Nephron (organoid): ENCODE data around the gene SEC22A.

Experiments
- H3K27ac Mint-ChIP-seq, 3 experiments: 2 replicates each; pipeline ENCODE4 v1.8.0; 2020; ENCODE audit warnings: mixed read lengths in 3 of 3, mild to moderate bottlenecking in 2 of 3, moderate library complexity in 1 of 3
- H3K27me3 Mint-ChIP-seq: 2 replicates; pipeline ENCODE4 v1.8.0; 2021; ENCODE audit warnings: low read depth, mild to moderate bottlenecking, moderate library complexity, mixed read lengths
- H3K36me3 Mint-ChIP-seq: 2 replicates; pipeline ENCODE4 v1.8.0; 2020; ENCODE audit warnings: low read depth, mixed read lengths
- H3K4me1 Mint-ChIP-seq: 2 replicates; pipeline ENCODE4 v1.8.0; 2020; ENCODE audit warnings: mixed read lengths
- H3K4me3 Mint-ChIP-seq, 3 experiments: 2 replicates each; pipeline ENCODE4 v1.8.0; 2020; ENCODE audit warnings: mild to moderate bottlenecking in 3 of 3, mixed read lengths in 3 of 3, moderate library complexity in 2 of 3
- H3K9me3 Mint-ChIP-seq: 2 replicates; pipeline ENCODE4 v1.8.0; 2020; ENCODE audit warnings: mixed read lengths
- TF ChIP-seq, protein P1 (sequence below), 3 experiments: fragments of 200-600 bp; sonication (generic); IDR thresholded peaks; one replicate each; pipeline ENCODE4 v1.5.0; 2021; ENCODE audit warnings: antibody characterized with exemption in 3 of 3; ENCODE audit not compliant: unreplicated experiment in 3 of 3

Gene SEC22A, protein sequence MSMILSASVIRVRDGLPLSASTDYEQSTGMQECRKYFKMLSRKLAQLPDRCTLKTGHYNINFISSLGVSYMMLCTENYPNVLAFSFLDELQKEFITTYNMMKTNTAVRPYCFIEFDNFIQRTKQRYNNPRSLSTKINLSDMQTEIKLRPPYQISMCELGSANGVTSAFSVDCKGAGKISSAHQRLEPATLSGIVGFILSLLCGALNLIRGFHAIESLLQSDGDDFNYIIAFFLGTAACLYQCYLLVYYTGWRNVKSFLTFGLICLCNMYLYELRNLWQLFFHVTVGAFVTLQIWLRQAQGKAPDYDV

DNA sequence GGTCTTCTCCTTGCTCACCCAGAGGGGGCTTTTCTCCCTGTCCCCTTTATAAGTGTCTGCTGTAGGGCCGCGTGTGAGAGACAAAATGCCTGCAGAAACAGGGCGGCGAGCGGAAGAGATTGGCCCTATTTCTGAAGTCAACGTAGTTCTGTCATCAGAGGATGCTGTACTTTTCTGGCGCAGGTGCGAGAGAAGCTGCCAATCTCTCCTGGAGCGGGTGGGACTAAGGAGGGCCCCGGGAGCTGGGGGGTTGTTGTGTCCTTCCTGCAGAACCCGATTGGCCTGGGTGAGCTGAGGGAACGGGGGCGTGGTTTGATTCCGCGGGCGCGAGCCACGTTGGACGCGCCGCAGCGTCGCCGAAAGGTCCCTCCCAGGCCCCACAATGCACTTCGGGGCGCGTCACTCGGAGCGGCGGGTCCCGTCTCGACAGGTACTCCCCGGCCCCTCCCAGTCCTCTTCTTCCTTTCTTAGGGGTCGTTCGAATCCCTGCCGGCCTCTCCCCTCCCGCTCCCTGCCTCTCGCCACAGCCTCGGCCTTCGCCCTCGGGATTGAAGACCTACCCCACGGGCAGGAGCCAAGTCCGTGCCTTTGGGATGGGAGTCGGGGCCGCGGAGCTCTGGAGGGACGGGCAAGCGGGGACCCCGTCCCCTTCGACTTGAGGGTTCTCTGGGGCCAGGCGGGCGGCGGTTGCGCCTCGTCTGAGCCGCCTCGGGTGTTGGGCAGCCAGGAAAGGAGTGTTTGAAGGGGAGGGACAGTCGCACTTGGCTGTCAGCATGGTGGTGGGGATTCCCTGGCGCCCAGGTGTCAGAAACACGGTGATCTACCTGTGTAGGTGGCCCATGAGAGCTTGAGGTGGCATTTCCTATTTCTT, at the start of gene SEC22A:
SEC22A (plus strand) TSS at position 387 of the 871 bp plus-strand sequence. CDS start 7,275 bp downstream, outside the sequence.
- H3K4me1 Mint-ChIP-seq = peaks cover 6% of the 10 kb centered on the region
- peak within 1 kb of the TSS; percentile 78 to 89 (median 79) for H3K27ac Mint-ChIP-seq
- no peaks in the 10 kb centered on the region for H3K36me3 Mint-ChIP-seq
- H3K4me3 Mint-ChIP-seq = peak within 1 kb of the TSS; percentile 89 to 94 (median 90)
- H3K27me3 Mint-ChIP-seq = no peaks in the 10 kb centered on the region
- TF ChIP-seq, protein P1, sequence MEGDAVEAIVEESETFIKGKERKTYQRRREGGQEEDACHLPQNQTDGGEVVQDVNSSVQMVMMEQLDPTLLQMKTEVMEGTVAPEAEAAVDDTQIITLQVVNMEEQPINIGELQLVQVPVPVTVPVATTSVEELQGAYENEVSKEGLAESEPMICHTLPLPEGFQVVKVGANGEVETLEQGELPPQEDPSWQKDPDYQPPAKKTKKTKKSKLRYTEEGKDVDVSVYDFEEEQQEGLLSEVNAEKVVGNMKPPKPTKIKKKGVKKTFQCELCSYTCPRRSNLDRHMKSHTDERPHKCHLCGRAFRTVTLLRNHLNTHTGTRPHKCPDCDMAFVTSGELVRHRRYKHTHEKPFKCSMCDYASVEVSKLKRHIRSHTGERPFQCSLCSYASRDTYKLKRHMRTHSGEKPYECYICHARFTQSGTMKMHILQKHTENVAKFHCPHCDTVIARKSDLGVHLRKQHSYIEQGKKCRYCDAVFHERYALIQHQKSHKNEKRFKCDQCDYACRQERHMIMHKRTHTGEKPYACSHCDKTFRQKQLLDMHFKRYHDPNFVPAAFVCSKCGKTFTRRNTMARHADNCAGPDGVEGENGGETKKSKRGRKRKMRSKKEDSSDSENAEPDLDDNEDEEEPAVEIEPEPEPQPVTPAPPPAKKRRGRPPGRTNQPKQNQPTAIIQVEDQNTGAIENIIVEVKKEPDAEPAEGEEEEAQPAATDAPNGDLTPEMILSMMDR (IDR thresholded peaks at IDR 0.05; ENCODE audit: unreplicated experiment in 3 of 3) = no peak
- peaks cover 8% of the 10 kb centered on the region for H3K9me3 Mint-ChIP-seq

DNA sequence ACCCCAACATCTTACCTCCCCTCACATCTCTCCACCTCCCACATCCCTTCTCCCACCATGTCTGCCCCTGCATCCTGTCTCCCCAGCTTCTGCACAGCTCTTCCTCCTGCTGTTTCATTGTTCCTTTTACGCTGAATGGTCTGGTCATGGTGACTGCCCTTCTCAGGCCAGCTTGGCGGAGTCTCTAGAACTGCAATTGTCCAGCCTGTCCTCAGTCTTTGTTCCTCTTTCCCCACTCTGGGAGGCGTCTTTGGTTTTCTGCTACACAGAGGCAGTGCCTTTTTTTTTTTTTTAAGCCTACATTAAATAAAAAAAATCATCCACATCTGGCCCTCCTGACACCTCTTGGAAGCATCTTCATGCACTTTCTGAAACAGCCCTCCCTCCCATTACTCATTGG, 49.1 kb upstream of the SEC22A start:
- no peaks in the 10 kb centered on the region for H3K9me3 Mint-ChIP-seq
- peaks cover 19% of the 10 kb centered on the region for H3K36me3 Mint-ChIP-seq
- H3K4me3 Mint-ChIP-seq = no peak overlapping the region
- peak overlapping the region in 1 of 3 experiments; percentile 12 for H3K27ac Mint-ChIP-seq
- H3K27me3 Mint-ChIP-seq = peaks cover 3% of the 10 kb centered on the region
- peaks cover 5% of the 10 kb centered on the region for H3K4me1 Mint-ChIP-seq
- TF ChIP-seq, protein P1 (IDR thresholded peaks at IDR 0.05; ENCODE audit: unreplicated experiment in 3 of 3) = no peak

DNA sequence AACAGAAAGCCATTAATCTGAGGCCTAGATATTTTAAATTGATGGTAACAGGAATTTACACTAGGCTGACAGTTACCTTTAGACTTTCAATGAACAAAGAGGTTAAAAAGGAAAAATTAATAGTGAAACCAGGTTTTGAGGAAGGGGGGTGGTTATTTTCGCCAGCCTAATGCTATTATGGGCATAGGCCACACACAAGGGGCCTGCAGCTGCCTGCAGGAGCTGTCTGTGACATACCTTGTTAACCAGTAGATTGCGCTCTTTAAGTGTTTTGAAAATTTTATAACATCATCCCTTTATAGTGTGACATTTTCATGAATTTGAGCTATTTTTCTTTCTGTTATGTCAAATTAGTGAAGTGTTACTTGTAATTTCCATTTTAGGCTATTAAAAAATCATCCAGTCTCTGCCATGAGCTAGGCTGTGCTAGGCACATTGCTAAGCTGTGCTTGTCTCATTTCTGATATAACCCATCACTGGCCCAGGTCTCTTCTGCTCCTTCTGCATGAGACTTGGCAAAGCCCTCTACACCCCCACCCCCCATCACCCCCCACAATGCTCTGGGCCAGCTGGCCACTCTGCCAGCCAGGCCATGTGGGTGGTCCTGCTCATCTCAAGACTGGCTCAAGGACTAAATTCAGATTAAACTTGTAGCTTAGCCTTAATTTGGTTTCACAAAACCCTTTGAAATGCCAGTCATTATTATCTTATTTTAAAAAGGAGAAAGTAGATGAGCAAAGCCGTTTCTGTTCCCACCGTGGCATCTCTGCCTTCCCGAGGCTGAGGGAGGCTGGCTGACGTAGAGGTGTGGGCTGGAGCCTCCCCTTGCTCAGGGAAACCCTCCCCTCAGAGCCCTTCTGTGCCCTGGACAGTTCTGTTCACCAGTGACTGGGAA, 48.4 kb upstream of the SEC22A start:
- Mint-ChIP-seq H3K36me3 (peaks cover 19% of the 10 kb centered on the region), H3K4me3 (no peak overlapping the region), H3K27ac (no peak overlapping the region), H3K9me3 (no peaks in the 10 kb centered on the region), H3K4me1 (peaks cover 10% of the 10 kb centered on the region), H3K27me3 (peaks cover 3% of the 10 kb centered on the region)
- TF ChIP-seq, protein P1 (IDR thresholded peaks at IDR 0.05; ENCODE audit: unreplicated experiment in 3 of 3) = no peak

DNA sequence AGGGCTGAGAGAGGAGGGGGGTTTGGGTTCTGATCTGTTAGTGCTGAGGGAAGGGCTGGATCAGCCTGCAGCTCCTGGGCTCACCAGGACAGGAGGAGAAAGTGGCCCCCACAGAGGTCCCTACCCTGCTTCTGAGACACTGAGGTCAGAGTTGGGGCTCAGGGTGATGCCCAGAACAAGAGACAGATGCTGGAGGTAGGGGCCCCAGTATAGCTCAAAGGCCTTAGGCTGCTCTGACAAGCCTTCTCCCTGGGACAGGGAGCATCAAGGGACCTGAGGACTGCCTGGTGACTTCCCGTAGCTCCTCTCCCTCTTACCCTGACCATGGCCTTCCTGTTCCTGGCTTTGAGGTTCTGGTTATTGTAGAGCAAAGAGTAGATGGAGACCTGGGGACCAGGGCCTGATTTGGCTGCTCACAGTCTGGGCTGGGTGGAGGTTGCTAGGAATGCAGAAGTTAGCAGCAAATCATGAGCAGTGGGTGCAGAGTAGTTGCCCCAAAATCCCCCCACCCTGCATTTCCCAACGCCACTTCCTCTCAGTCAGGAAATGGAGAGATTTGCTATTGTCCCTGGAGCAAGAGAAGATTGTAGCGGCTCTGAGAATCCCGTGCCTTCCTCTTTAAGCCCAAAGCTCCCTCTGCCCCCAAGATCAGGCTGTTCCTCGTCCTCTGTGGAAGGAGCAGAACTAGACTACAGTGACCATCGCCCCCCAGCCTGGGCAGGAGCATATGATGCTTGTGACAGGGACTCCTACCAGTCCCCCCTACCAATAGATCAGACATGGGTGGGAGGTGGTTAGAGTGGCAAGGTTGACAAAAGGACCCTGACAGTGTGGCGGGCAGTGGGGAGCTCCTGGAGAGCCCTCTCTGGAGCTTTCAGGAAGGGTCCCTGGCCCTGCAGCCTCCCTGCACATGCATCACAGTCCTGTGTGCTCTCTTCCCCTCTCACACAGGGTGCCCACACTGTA, 47.4 kb upstream of the SEC22A start:
- no peaks in the 10 kb centered on the region for H3K9me3 Mint-ChIP-seq
- TF ChIP-seq, protein P1 (IDR thresholded peaks at IDR 0.05; ENCODE audit: unreplicated experiment in 3 of 3) = no peak
- H3K27ac Mint-ChIP-seq = peak overlapping the region in 1 of 3 experiments; percentile 64
- H3K36me3 Mint-ChIP-seq = peaks cover 11% of the 10 kb centered on the region
- no peak overlapping the region for H3K4me3 Mint-ChIP-seq
- H3K27me3 Mint-ChIP-seq = peaks cover 3% of the 10 kb centered on the region
- H3K4me1 Mint-ChIP-seq = peaks cover 10% of the 10 kb centered on the region
